ENCODE results near the gene EXOC2.

DNA sequence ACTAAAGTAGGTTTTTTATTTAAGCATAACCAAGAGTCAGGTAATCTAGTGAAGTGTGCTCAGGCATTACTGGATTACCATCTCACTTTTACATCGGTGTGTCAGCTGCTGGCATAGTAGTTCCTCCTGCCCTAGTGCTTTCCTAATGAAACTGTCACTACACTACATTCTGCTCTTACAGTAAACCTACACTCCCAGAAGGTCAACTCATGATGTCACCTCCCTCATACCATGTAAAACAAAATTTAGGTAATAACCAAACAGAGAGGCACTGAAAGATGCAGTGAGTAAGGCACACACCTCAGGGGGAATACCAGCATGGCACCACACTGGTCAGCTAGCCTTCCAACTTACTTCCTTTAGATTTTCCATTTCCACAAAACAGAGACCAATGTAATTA lies 59.3 kb downstream of the EXOC2 start:
- TF ChIP-seq POLR2A (IDR thresholded peaks at IDR 0.05; ENCODE audit: low read depth, low read length) (no peak), POLR2AphosphoS5 (IDR thresholded peaks at IDR 0.05; ENCODE audit: low read depth, low read length) (no peak)

All from GM12892 (cell line).